ENCODE measurements around the gene AOAH.

The AOAH gene

DNA sequence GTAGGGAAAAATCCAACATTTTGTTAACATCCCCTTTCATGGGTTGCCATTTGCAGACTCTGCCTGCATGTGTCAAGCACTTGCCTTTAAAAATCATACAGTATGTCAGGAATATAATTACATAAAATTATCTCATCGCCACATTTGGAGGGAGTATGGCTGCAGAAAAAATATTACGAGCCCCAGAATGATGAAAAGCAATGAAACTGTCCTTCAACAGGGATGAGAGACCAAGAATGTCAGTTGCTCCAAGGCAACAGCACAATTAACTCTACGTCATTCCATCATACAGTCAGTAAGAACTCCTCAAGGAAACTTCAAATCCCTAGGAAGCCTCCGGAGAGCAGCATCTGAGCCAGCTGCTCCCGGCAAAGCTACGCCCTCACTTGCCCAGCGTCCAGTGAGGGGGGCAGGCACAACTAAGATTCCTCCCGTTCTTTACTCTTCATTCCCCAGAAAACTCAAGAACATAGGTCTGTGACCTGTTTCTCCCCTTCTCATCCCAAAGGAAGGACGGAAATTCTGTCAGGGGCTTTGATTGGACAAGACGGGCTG lies 201.8 kb downstream of the AOAH start:
- H3K4me2 ChIP-seq (ENCODE audit: low read depth, low read length, poor library complexity, severe bottlenecking), result no peak overlapping the region
- H3K27me3 ChIP-seq (ENCODE audit: insufficient read depth, low read length, poor library complexity, severe bottlenecking), result no peaks in the 10 kb centered on the region
- H3K9me3 ChIP-seq (ENCODE audit: insufficient read depth, low read depth, low read length), result no peaks in the 10 kb centered on the region
- no peaks in the 10 kb centered on the region for H3F3A ChIP-seq (ENCODE audit: low read depth)
- H3K79me2 ChIP-seq (ENCODE audit: insufficient read depth, low read length), result no peaks in the 10 kb centered on the region
- no peaks in the 10 kb centered on the region for H3K9me2 ChIP-seq (replicated peaks; ENCODE audit: low read depth, low read length)
- no peak overlapping the region for H3K4me3 ChIP-seq (ENCODE audit: low read length, poor library complexity, severe bottlenecking)
- no peak overlapping the region for H2AFZ ChIP-seq (ENCODE audit: low read length)
- H3K36me3 ChIP-seq (ENCODE audit: insufficient read depth, low read length), result no peaks in the 10 kb centered on the region
- H3K4me1 ChIP-seq (ENCODE audit: insufficient read depth, low read length, poor library complexity, severe bottlenecking), result peaks cover 16% of the 10 kb centered on the region
- no peak overlapping the region for H3K9ac ChIP-seq (ENCODE audit: low read depth, low read length, poor library complexity, severe bottlenecking)
- no peaks in the 10 kb centered on the region for H4K20me1 ChIP-seq (ENCODE audit: insufficient read depth, low read length, poor library complexity, severe bottlenecking)
- TF ChIP-seq, protein P1, sequence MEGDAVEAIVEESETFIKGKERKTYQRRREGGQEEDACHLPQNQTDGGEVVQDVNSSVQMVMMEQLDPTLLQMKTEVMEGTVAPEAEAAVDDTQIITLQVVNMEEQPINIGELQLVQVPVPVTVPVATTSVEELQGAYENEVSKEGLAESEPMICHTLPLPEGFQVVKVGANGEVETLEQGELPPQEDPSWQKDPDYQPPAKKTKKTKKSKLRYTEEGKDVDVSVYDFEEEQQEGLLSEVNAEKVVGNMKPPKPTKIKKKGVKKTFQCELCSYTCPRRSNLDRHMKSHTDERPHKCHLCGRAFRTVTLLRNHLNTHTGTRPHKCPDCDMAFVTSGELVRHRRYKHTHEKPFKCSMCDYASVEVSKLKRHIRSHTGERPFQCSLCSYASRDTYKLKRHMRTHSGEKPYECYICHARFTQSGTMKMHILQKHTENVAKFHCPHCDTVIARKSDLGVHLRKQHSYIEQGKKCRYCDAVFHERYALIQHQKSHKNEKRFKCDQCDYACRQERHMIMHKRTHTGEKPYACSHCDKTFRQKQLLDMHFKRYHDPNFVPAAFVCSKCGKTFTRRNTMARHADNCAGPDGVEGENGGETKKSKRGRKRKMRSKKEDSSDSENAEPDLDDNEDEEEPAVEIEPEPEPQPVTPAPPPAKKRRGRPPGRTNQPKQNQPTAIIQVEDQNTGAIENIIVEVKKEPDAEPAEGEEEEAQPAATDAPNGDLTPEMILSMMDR (conservative IDR thresholded peaks at IDR 0.05; ENCODE audit: low read length), result no peak
- no peak for TF ChIP-seq EZH2phosphoT487 (IDR thresholded peaks at IDR 0.05; ENCODE audit: borderline replicate concordance)

DNA sequence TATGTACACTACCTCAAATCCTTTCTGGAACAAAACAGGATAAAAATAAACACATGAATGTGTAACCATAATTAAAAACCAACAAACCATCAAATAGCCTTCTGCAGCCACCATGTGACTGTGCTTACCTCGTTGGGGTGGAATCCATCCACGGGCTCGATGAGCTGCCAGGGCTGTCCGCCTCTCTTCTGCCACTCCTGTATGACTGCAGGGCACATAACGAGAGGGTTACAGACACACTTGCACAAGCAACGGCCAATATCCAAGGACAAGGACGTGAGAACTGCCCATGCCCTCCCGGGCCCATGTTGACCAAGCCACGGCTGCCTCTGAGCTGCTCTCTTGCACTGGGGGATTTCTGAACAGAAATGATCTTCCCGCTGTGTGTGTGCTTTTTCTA lies 202.4 kb downstream of the AOAH start:
- Histone ChIP-seq H3K4me2 (ENCODE audit: low read depth, low read length, poor library complexity, severe bottlenecking) (no peak overlapping the region), H3K4me3 (ENCODE audit: low read length, poor library complexity, severe bottlenecking) (no peak overlapping the region), H3K36me3 (ENCODE audit: insufficient read depth, low read length) (no peaks in the 10 kb centered on the region), H3K9ac (ENCODE audit: low read depth, low read length, poor library complexity, severe bottlenecking) (no peak overlapping the region), H3K9me3 (ENCODE audit: insufficient read depth, low read depth, low read length) (no peaks in the 10 kb centered on the region), H3K4me1 (ENCODE audit: insufficient read depth, low read length, poor library complexity, severe bottlenecking) (peaks cover 10% of the 10 kb centered on the region), H3K27me3 (ENCODE audit: insufficient read depth, low read length, poor library complexity, severe bottlenecking) (no peaks in the 10 kb centered on the region), H2AFZ (ENCODE audit: low read length) (no peak overlapping the region), H4K20me1 (ENCODE audit: insufficient read depth, low read length, poor library complexity, severe bottlenecking) (no peaks in the 10 kb centered on the region), H3K79me2 (ENCODE audit: insufficient read depth, low read length) (no peaks in the 10 kb centered on the region), H3F3A (ENCODE audit: low read depth) (no peaks in the 10 kb centered on the region), H3K9me2 (replicated peaks; ENCODE audit: low read depth, low read length) (no peaks in the 10 kb centered on the region)
- TF ChIP-seq, protein P1 (conservative IDR thresholded peaks at IDR 0.05; ENCODE audit: low read length), result no peak
- no peak for TF ChIP-seq EZH2phosphoT487 (IDR thresholded peaks at IDR 0.05; ENCODE audit: borderline replicate concordance)

GRCh38 chr7:36521133-36521532 lies 203.2 kb downstream of the AOAH start:
- H2AFZ ChIP-seq (ENCODE audit: low read length), result no peak overlapping the region
- no peaks in the 10 kb centered on the region for H3K9me2 ChIP-seq (replicated peaks; ENCODE audit: low read depth, low read length)
- no peak overlapping the region for H3K4me3 ChIP-seq (ENCODE audit: low read length, poor library complexity, severe bottlenecking)
- H3K36me3 ChIP-seq (ENCODE audit: insufficient read depth, low read length), result no peaks in the 10 kb centered on the region
- no peaks in the 10 kb centered on the region for H3F3A ChIP-seq (ENCODE audit: low read depth)
- H3K27me3 ChIP-seq (ENCODE audit: insufficient read depth, low read length, poor library complexity, severe bottlenecking), result no peaks in the 10 kb centered on the region
- no peak overlapping the region for H3K9ac ChIP-seq (ENCODE audit: low read depth, low read length, poor library complexity, severe bottlenecking)
- H3K4me1 ChIP-seq (ENCODE audit: insufficient read depth, low read length, poor library complexity, severe bottlenecking), result peaks cover 2% of the 10 kb centered on the region
- H3K79me2 ChIP-seq (ENCODE audit: insufficient read depth, low read length), result no peaks in the 10 kb centered on the region
- no peak for TF ChIP-seq EZH2phosphoT487 (IDR thresholded peaks at IDR 0.05; ENCODE audit: borderline replicate concordance)
- TF ChIP-seq, protein P1 (conservative IDR thresholded peaks at IDR 0.05; ENCODE audit: low read length), result no peak
- H3K9me3 ChIP-seq (ENCODE audit: insufficient read depth, low read depth, low read length), result no peaks in the 10 kb centered on the region
- no peaks in the 10 kb centered on the region for H4K20me1 ChIP-seq (ENCODE audit: insufficient read depth, low read length, poor library complexity, severe bottlenecking)
- H3K4me2 ChIP-seq (ENCODE audit: low read depth, low read length, poor library complexity, severe bottlenecking), result no peak overlapping the region

Data from Loucy (cell line).